Mucosa of rectum (tissue), 2 donors: ENCODE measurements around the gene CHD8.
A peak's percentile ranks its signal among the peaks of the same experiment; 100 is the strongest.

Source experiments
- H3K27ac ChIP-seq, 2 donors: one replicate each; pipeline ENCODE4 v1.7.0; 2013; ENCODE audit warnings: inconsistent platforms in 2 of 2, low read depth in 2 of 2, low read length in 2 of 2
- H3K27me3 ChIP-seq, 2 donors: one replicate each; pipeline ENCODE4 v1.7.0; 2013; ENCODE audit warnings: low read length in 2 of 2; ENCODE audit not compliant: control insufficient read depth in 2 of 2, insufficient read depth in 2 of 2
- H3K36me3 ChIP-seq, 2 donors: one replicate each; pipeline ENCODE4 v1.7.0; 2013; ENCODE audit warnings: low read length in 2 of 2; ENCODE audit not compliant: control insufficient read depth in 2 of 2, insufficient read depth in 2 of 2
- H3K4me1 ChIP-seq, 2 donors: one replicate each; pipeline ENCODE4 v1.7.0; 2013; ENCODE audit warnings: low read length in 2 of 2, mild to moderate bottlenecking in 1 of 2; ENCODE audit not compliant: control insufficient read depth in 2 of 2, insufficient read depth in 2 of 2
- H3K4me3 ChIP-seq, 2 donors: one replicate each; pipeline ENCODE4 v1.7.0; 2013; ENCODE audit warnings: low read length in 2 of 2
- H3K9ac ChIP-seq, 2 donors: one replicate each; pipeline ENCODE4 v1.7.0; 2013; ENCODE audit warnings: low read length in 2 of 2, low read depth in 1 of 2, mild to moderate bottlenecking in 1 of 2
- H3K9me3 ChIP-seq, 2 donors: one replicate each; pipeline ENCODE4 v1.7.0; 2013; ENCODE audit warnings: low read length in 2 of 2; ENCODE audit not compliant: control insufficient read depth in 2 of 2
- donor health status: healthy.
- donor health status: Normal muscosa, but diverticular disease.

CHD8 gene

GRCh38 chr14:21455912-21456667, at the start of gene CHD8:
TSS of gene CHD8 (minus strand) at chr14:21456123. CDS start at chr14:21431643, 24,480 bp downstream.
- H3K4me1 ChIP-seq, result peaks cover 10 to 12% of the 10 kb centered on the region in 2 donors
- no peaks in the 10 kb centered on the region for H3K9me3 ChIP-seq
- peak within 1 kb of the TSS; percentile 85 to 88 for H3K9ac ChIP-seq
- no peaks in the 10 kb centered on the region for H3K27me3 ChIP-seq
- H3K36me3 ChIP-seq, result peaks cover 7 to 10% of the 10 kb centered on the region in 2 donors
- peak within 1 kb of the TSS; percentile 92 to 93 for H3K27ac ChIP-seq
- H3K4me3 ChIP-seq, result peak within 1 kb of the TSS; percentile 73 to 89

GRCh38 chr14:21505012-21505553, 49.2 kb upstream of the CHD8 start:
- Histone ChIP-seq H3K9ac (no peak overlapping the region), H3K4me1 (peaks cover 6 to 7% of the 10 kb centered on the region in 2 donors), H3K27me3 (no peaks in the 10 kb centered on the region), H3K27ac (no peak overlapping the region), H3K4me3 (no peak overlapping the region), H3K36me3 (peaks cover 22 to 36% of the 10 kb centered on the region in 2 donors), H3K9me3 (no peaks in the 10 kb centered on the region)

GRCh38 chr14:21503376-21503775, 47.5 kb upstream of the CHD8 start:
- Histone ChIP-seq H3K4me1 (no peaks in the 10 kb centered on the region), H3K27me3 (no peaks in the 10 kb centered on the region), H3K9me3 (no peaks in the 10 kb centered on the region), H3K4me3 (no peak overlapping the region), H3K27ac (no peak overlapping the region), H3K36me3 (peaks cover 36 to 51% of the 10 kb centered on the region in 2 donors), H3K9ac (no peak overlapping the region)

- no peak overlapping the region for H3K9ac ChIP-seq
- H3K4me3 ChIP-seq, result no peak overlapping the region
- no peaks in the 10 kb centered on the region for H3K9me3 ChIP-seq
- H3K4me1 ChIP-seq, result no peaks in the 10 kb centered on the region
- H3K27ac ChIP-seq, result no peak overlapping the region
- H3K36me3 ChIP-seq, result peaks cover 54 to 69% of the 10 kb centered on the region in 2 donors
- no peaks in the 10 kb centered on the region for H3K27me3 ChIP-seq
Observed at GRCh38 chr14:21501568-21501967, 45.6 kb upstream of the CHD8 start.

GRCh38 chr14:21498540-21499526, 42.9 kb upstream of the CHD8 start:
- Histone ChIP-seq H3K9me3 (no peaks in the 10 kb centered on the region), H3K27me3 (no peaks in the 10 kb centered on the region), H3K9ac (no peak overlapping the region), H3K27ac (no peak overlapping the region), H3K36me3 (peaks cover 72 to 83% of the 10 kb centered on the region in 2 donors), H3K4me3 (no peak overlapping the region), H3K4me1 (no peaks in the 10 kb centered on the region)

- no peak overlapping the region for H3K4me3 ChIP-seq
- H3K9me3 ChIP-seq, result no peaks in the 10 kb centered on the region
- H3K27ac ChIP-seq, result no peak overlapping the region
- H3K27me3 ChIP-seq, result no peaks in the 10 kb centered on the region
- H3K9ac ChIP-seq, result no peak overlapping the region
- H3K36me3 ChIP-seq, result peaks cover 77 to 78% of the 10 kb centered on the region in 2 donors
- H3K4me1 ChIP-seq, result no peaks in the 10 kb centered on the region
Observed at GRCh38 chr14:21496453-21496852, 40.5 kb upstream of the CHD8 start.

GRCh38 chr14:21494902-21495762, 39.2 kb upstream of the CHD8 start:
- Histone ChIP-seq H3K9me3 (no peaks in the 10 kb centered on the region), H3K27me3 (no peaks in the 10 kb centered on the region), H3K36me3 (peaks cover 67 to 74% of the 10 kb centered on the region in 2 donors)

GRCh38 chr14:21486640-21487087, 30.7 kb upstream of the CHD8 start:
- H3K9me3 ChIP-seq, result no peaks in the 10 kb centered on the region
- H3K27ac ChIP-seq, result no peak overlapping the region
- no peaks in the 10 kb centered on the region for H3K27me3 ChIP-seq
- peaks cover 19 to 43% of the 10 kb centered on the region in 2 donors for H3K36me3 ChIP-seq
- H3K4me1 ChIP-seq, result no peaks in the 10 kb centered on the region
- no peak overlapping the region for H3K4me3 ChIP-seq
- H3K9ac ChIP-seq, result no peak overlapping the region

More at GRCh38 chr14:21494902-21495762, 39.2 kb upstream of the CHD8 start:
- Histone ChIP-seq H3K9ac (no peak overlapping the region), H3K27ac (no peak overlapping the region), H3K4me1 (no peaks in the 10 kb centered on the region), H3K4me3 (no peak overlapping the region)

- Histone ChIP-seq H3K27ac (peak within 1 kb of the TSS; percentile 88 to 90), H3K9me3 (no peaks in the 10 kb centered on the region), H3K4me1 (peaks cover 12 to 13% of the 10 kb centered on the region in 2 donors), H3K36me3 (peaks cover 0 to 18% of the 10 kb centered on the region in 2 donors), H3K4me3 (peak within 1 kb of the TSS; percentile 98 to 100), H3K9ac (peak within 1 kb of the TSS; percentile 93 to 97), H3K27me3 (no peaks in the 10 kb centered on the region)
Observed at GRCh38 chr14:21476925-21477681, 21.2 kb upstream of the CHD8 start, which contains the start of the genes RAB2B and TOX4. TSS of gene RAB2B (minus strand) at chr14:21476959. CDS start at chr14:21476872, 87 bp downstream. TSS of gene TOX4 (plus strand) at chr14:21477195. CDS start at chr14:21477279, 84 bp downstream.
